LNCaP clone FGC (cell line): Measurements from ENCODE around the gene SLC4A4.

Experiments
- DNase-seq: peaks from one replicate; pipeline ENCODE4 v3.0.0-alpha.2; 2011; ENCODE audit warnings: low read depth
- H3K4me3 ChIP-seq: 2 replicates; pipeline ENCODE4 v1.5.1; 2011; ENCODE audit warnings: mild to moderate bottlenecking, low read depth, low read length, control low read depth
- CTCF ChIP-seq: IDR thresholded peaks from 2 replicates; pipeline ENCODE4 v1.5.1; 2012; ENCODE audit warnings: mild to moderate bottlenecking; ENCODE audit not compliant: control insufficient read depth, insufficient read depth; ENCODE audit errors: extremely low read depth

The SLC4A4 gene

GRCh38 chr4:71338846-71339593 is at the start of gene SLC4A4:
TSS of gene SLC4A4 (plus strand) at chr4:71339020.
- H3K4me3 ChIP-seq, result no peak within 1 kb of the TSS
- DNase-seq, result no peak
- no peak for TF ChIP-seq CTCF

- no peak overlapping the region for H3K4me3 ChIP-seq
- no peak for TF ChIP-seq CTCF
- no peak for DNase-seq
These were observed 48.7 kb upstream of the SLC4A4 start for GRCh38 chr4:71290074-71290473.

GRCh38 chr4:71290476-71290875 is 48.3 kb upstream of the SLC4A4 start:
- no peak overlapping the region for H3K4me3 ChIP-seq
- no peak for DNase-seq
- no peak for TF ChIP-seq CTCF

- no peak for TF ChIP-seq CTCF
- no peak for DNase-seq
These were observed 46.6 kb upstream of the SLC4A4 start for GRCh38 chr4:71292228-71292627.

GRCh38 chr4:71293705-71294104 is 45.1 kb upstream of the SLC4A4 start:
- no peak for DNase-seq
- TF ChIP-seq CTCF, result no peak
- H3K4me3 ChIP-seq, result no peak overlapping the region

More at GRCh38 chr4:71292228-71292627, 46.6 kb upstream of the SLC4A4 start:
- H3K4me3 ChIP-seq, result no peak overlapping the region

GRCh38 chr4:71294301-71294700 is 44.5 kb upstream of the SLC4A4 start:
- no peak for TF ChIP-seq CTCF
- H3K4me3 ChIP-seq, result no peak overlapping the region
- DNase-seq, result no peak

GRCh38 chr4:71296945-71297344 is 41.9 kb upstream of the SLC4A4 start:
- no peak overlapping the region for H3K4me3 ChIP-seq
- no peak for TF ChIP-seq CTCF
- peak; percentile 79 for DNase-seq
